Esophagus muscularis mucosa (tissue), 3 donors: ENCODE measurements around the gene PPP6R2.

Source experiments
- CTCF ChIP-seq, 3 experiments: fragments of 200-600 bp in 2 of 3; fragments of 450-650 bp in 1 of 3; sonication (generic) in 2 of 3; IDR thresholded peaks; one replicate each; pipeline ENCODE4 v1.5.1; 2017 to 2019; ENCODE audit warnings: antibody characterized with exemption in 3 of 3, mild to moderate bottlenecking in 2 of 3, moderate library complexity in 1 of 3
- POLR2A ChIP-seq: fragments of 450-650 bp; IDR thresholded peaks from one replicate; pipeline ENCODE4 v1.6.1; 2017; ENCODE audit warnings: antibody characterized with exemption, moderate library complexity, mild to moderate bottlenecking, low read depth

- TF ChIP-seq CTCF (IDR thresholded peaks at IDR 0.05) = no peak
- TF ChIP-seq POLR2A = no peak
Measured at GRCh38 chr22:50467341-50467740, 124.2 kb downstream of the PPP6R2 start.
